T-cell (primary cell): ENCODE data around the gene LIN7B. TPM values are rescaled to one million over a fixed set of nuclear protein-coding genes. Genes with fewer than 3 reads are reported as not detected.
"Not testable (repeated sequence)": the region's sequence is repeated elsewhere in the genome, so short reads cannot be mapped to it uniquely, and the experiment has no call there.

Experiments
- ATAC-seq, 4 experiments: fragments of 200-7000 bp in 3 of 4; fragments of 150-1000 bp in 1 of 4; cut with Tn5 transposase; replicated peaks in 1 of 4; 1 replicate in 3 of 4; 2 replicates in 1 of 4; pipeline ENCODE4 v1.10.0; 2021; ENCODE audit warnings: moderate library complexity in 3 of 4, mild to moderate bottlenecking in 2 of 4, moderate number of reproducible peaks in 1 of 4
- CTCF ChIA-PET, 2 donors: fragments of 300-600 bp; sonication (Branson Sonifier 250); formaldehyde crosslinking; loops; one replicate each; lab custom pipeline; 2022; ENCODE audit warnings: antibody characterized with exemption in 2 of 2; lab: Charles Lee
- POLR2A ChIA-PET, 2 donors: fragments of 300-600 bp; sonication (Branson Sonifier 250); formaldehyde crosslinking; loops; one replicate each; lab custom pipeline; 2022; ENCODE audit warnings: antibody characterized with exemption in 2 of 2; lab: Charles Lee
- DNase-seq, 35 experiments: peaks; one replicate each; pipeline versions ENCODE4 v3.0.0 to v3.0.0-alpha.2; 2013 to 2023
- H3K27ac ChIP-seq: one replicate; pipeline ENCODE4 v1.5.1; 2013; ENCODE audit warnings: low read length
- H3K27me3 ChIP-seq, 2 experiments: replicated peaks in 1 of 2; 1 replicate in 1 of 2; 2 replicates in 1 of 2; pipeline versions ENCODE4 v1.6.1 to v1.7.0; 2013; ENCODE audit warnings: low read length in 1 of 2, mixed read lengths in 1 of 2; ENCODE audit not compliant: control insufficient read depth in 2 of 2, insufficient read depth in 2 of 2; ENCODE audit errors: extremely low read depth in 1 of 2
- H3K36me3 ChIP-seq, 2 donors: 1 replicate in 1 of 2; 2 replicates in 1 of 2; pipeline versions ENCODE4 v1.6.1 to v1.7.0; 2013; ENCODE audit warnings: low read length in 1 of 2; ENCODE audit not compliant: control insufficient read depth in 2 of 2, insufficient read depth in 1 of 2; ENCODE audit errors: extremely low read depth in 1 of 2
- H3K4me1 ChIP-seq, 2 experiments: 1 replicate in 1 of 2; 2 replicates in 1 of 2; pipeline versions ENCODE4 v1.6.1 to v1.7.0; 2013; ENCODE audit warnings: low read length in 2 of 2, mixed read lengths in 1 of 2; ENCODE audit not compliant: insufficient read depth in 2 of 2, control insufficient read depth in 1 of 2; ENCODE audit errors: extremely low read depth in 1 of 2
- H3K4me3 ChIP-seq, 2 donors: 1 replicate in 1 of 2; 2 replicates in 1 of 2; pipeline versions ENCODE4 v1.5.1 to v1.7.0; 2013; ENCODE audit warnings: mild to moderate bottlenecking in 2 of 2, low read length in 1 of 2, moderate library complexity in 1 of 2; ENCODE audit not compliant: control insufficient read depth in 1 of 2; ENCODE audit errors: extremely low read depth in 1 of 2
- H3K9me3 ChIP-seq: 2 replicates; pipeline ENCODE4 v1.7.0; 2013
- H3K27ac Mint-ChIP-seq, 2 donors: one replicate each; pipeline ENCODE4 v1.8.0; 2020 to 2021; ENCODE audit warnings: mild to moderate bottlenecking in 2 of 2, mixed read lengths in 2 of 2
- H3K27me3 Mint-ChIP-seq, 2 donors: one replicate each; pipeline ENCODE4 v1.8.0; 2021 to 2022; ENCODE audit warnings: mixed read lengths in 2 of 2
- H3K36me3 Mint-ChIP-seq: one replicate; pipeline ENCODE4 v1.8.0; 2021; ENCODE audit warnings: mixed read lengths
- H3K4me1 Mint-ChIP-seq, 3 donors: one replicate each; pipeline ENCODE4 v1.8.0; 2020 to 2022; ENCODE audit warnings: mixed read lengths in 3 of 3, mild to moderate bottlenecking in 1 of 3
- H3K4me3 Mint-ChIP-seq, 3 donors: one replicate each; pipeline ENCODE4 v1.8.0; 2020 to 2022; ENCODE audit warnings: mild to moderate bottlenecking in 3 of 3, mixed read lengths in 3 of 3, moderate library complexity in 3 of 3
- H3K9me3 Mint-ChIP-seq, 3 donors: one replicate each; pipeline ENCODE4 v1.8.0; 2020 to 2022; ENCODE audit warnings: mixed read lengths in 3 of 3
- WGBS: methylation state at CpG from one replicate; pipeline ENCODE4 v1.1.5; 2013; ENCODE audit warnings: missing lambda C conversion rate; ENCODE audit not compliant: insufficient coverage; 5-methylcytosine and 5-hydroxymethylcytosine counted together
- total RNA-seq, 35 experiments: library from RNA in 6 of 35; stranded (reverse) in 6 of 35; fragments of 120-200 nt in 1 of 35; gene quantifications; one replicate each; pipeline versions ENCODE4 v1.2.1 to v1.2.4 and lab custom pipeline; 2013 to 2026

LIN7B gene
- total RNA-seq, 5 donors from 2014 or later (not counting 1 experiment from before 2014, with no cell fraction given): 8.1 to 17.8 (median 12.9) TPM

DNA sequence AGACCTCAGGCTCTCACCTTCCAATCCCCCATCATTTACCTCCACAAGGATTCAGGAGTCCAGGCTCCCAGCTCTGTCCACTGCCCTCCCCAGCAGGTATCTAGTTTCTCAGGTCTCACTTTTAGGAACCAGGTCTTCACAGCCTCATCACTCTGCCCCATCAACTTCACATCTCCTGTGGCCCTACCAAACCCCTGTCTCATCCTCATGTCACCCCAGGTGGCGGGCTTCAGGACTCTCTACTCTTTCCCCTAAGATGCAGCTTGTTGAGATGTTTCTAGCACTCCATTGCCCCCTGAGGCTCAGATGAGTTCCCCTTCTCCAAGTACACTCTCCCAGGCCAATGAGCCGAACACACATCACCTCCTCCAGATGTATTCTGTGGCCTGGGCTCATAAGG, 6.7 kb downstream of the LIN7B start:
- Histone ChIP-seq H3K4me3 (no peak overlapping the region), H3K36me3 (no peaks in the 10 kb centered on the region), H3K27me3 (peaks cover 0 to 10% of the 10 kb centered on the region in 2 experiments), H3K27ac (no peak overlapping the region), H3K4me1 (peaks cover 3 to 28% of the 10 kb centered on the region in 2 experiments), H3K9me3 (no peaks in the 10 kb centered on the region)
- ATAC-seq (no peak), DNase-seq (no peak)
- peaks cover 27 to 35% (median 29%) of the 10 kb centered on the region in 3 donors for H3K4me1 Mint-ChIP-seq
- peak overlapping the region; percentile 67 to 84 (median 78) for H3K4me3 Mint-ChIP-seq
- peaks cover 0 to 5% of the 10 kb centered on the region in 2 donors for H3K27me3 Mint-ChIP-seq
- ChIA-PET POLR2A (interaction anchor here in 1 of 2 donors (0.5 kb wide), 1 partner anchor 102 kb away, joined by 3 read pairs; no protein-coding TSS in a partner anchor), CTCF (no interaction called here)
- H3K9me3 Mint-ChIP-seq: no peaks in the 10 kb centered on the region
- H3K36me3 Mint-ChIP-seq: no peaks in the 10 kb centered on the region
- peak overlapping the region in 1 of 2 donors; percentile 41 for H3K27ac Mint-ChIP-seq
- WGBS: 100% methylated on average over 1 of the region's 2 CpGs

DNA sequence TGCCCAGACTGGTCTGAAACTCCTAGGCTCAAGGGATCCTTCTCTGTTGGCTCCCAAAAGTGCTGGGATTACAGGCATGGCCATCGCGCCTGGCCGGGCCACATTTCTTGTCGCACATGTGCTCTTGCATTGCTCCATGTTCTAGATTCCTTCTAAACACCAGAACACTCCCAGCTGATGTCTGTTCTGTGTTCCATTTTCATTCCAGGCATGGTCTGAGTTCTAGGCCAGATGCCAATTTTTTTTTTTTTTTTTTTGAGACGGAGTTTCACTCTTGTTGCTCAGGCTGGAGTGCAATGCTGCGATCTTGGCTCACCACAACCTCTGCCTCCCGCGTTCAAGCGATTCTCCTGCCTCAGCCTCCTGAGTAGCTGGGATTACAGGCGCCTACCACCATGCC, 7.7 kb downstream of the LIN7B start:
- CTCF ChIA-PET, H3K4me3 Mint-ChIP-seq, H3K36me3 Mint-ChIP-seq, ATAC-seq, H3K4me3 ChIP-seq, H3K27ac Mint-ChIP-seq, H3K27ac ChIP-seq, DNase-seq, H3K9me3 ChIP-seq, H3K27me3 Mint-ChIP-seq, H3K27me3 ChIP-seq, POLR2A ChIA-PET, H3K36me3 ChIP-seq, H3K9me3 Mint-ChIP-seq: not testable (repeated sequence)
- 92% methylated on average over 4 of the region's 10 CpGs for WGBS
- peaks cover 21 to 27% (median 24%) of the 10 kb centered on the region in 3 donors for H3K4me1 Mint-ChIP-seq
- H3K4me1 ChIP-seq: peaks cover 3 to 28% of the 10 kb centered on the region in 2 experiments

DNA sequence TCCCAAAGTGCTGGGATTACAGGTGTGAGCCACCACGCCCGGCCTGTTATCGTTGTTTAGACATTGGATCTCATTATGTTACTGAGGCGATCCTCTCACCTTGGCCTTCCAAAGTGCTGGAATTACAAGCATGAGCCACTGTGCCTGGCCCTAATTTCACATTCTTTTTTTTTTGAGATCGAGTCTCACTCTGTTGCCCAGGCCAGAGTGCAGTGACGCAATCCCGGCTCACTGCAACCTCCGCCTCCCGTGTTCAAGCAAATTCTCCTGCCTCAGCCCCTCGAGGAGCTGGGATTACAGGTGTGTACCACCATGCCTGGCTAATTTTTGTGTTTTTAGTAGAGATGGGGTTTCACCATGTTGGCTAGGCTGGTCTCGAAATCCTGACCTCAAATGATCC, 9.1 kb downstream of the LIN7B start:
- H3K36me3 ChIP-seq, H3K27me3 ChIP-seq, H3K4me3 Mint-ChIP-seq, H3K27ac Mint-ChIP-seq, H3K9me3 ChIP-seq, H3K36me3 Mint-ChIP-seq, CTCF ChIA-PET, H3K27me3 Mint-ChIP-seq, ATAC-seq, H3K27ac ChIP-seq, H3K9me3 Mint-ChIP-seq, DNase-seq, H3K4me3 ChIP-seq: not testable (repeated sequence)
- POLR2A ChIA-PET: interaction anchor here in 1 of 2 donors (0.7 kb wide), 1 partner anchor 11 kb away, joined by 11 read pairs; no protein-coding TSS in a partner anchor
- H3K4me1 ChIP-seq: peaks cover 1 to 29% of the 10 kb centered on the region in 2 experiments
- peaks cover 15 to 18% (median 16%) of the 10 kb centered on the region in 3 donors for H3K4me1 Mint-ChIP-seq
- 85% methylated on average over 6 of the region's 11 CpGs for WGBS

DNA sequence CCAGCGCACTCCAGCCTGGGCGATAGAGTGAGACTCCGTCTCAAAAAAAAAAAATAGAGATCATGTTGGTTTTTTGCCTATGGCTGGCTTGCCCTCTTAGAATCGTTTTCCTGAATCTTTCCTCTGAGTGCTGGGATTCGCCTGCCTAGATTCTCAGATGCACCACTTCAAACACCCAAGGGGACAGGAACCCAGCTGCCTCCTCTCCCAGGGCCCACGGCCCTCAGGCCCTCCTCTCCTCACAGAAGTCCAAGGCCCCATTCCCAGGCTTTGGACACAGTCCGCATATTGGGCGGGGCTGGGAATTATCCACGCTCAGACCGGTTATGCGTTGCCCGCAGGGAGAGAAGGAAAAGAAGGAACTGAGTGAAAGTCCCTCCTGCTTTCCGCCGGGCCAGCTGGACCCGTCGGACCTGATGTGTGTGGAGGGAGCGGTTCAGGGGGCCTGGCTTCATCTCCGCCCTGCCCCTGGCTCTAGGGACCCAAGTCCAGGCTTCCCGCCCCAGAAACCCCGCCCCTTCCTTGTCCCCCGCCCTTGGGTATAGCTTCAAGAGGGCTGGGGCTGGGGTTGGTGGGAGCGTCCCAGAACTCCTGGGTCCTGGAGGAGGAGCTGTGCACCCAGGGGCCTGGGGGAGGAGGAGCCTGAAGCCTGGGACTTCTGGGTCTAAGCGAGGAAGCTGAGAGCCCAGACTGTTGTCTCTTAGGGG, 11.0 kb downstream of the LIN7B start:
- WGBS: 83% methylated on average over 12 of the region's 23 CpGs

DNA sequence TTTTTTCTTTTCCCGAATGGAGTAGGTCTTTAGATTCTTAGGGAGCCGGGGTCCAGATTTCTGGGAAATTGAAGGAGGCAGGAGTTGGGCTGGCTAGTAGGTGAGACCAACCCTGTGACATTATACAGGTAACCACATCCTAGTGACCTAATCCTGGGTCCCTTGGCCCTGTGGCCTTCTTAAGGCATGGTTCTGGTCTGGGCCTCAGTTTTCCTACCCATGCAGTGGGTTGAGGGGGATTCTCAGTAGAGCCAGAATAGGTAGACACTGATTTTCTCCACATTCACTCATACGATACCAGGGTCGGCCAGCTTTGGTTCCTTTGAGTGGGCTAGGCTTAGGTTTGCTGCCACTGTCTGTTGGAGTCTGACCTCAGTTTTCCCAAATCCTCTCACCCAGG, 12.4 kb downstream of the LIN7B start:
- Mint-ChIP-seq H3K27ac (no peak overlapping the region), H3K27me3 (no peaks in the 10 kb centered on the region), H3K9me3 (no peaks in the 10 kb centered on the region), H3K4me1 (peaks cover 11 to 20% (median 12%) of the 10 kb centered on the region in 3 donors), H3K36me3 (no peaks in the 10 kb centered on the region), H3K4me3 (peak overlapping the region in 1 of 3 donors; percentile 78)
- POLR2A ChIA-PET: interaction anchor here in 1 of 2 donors (0.6 kb wide), 2 partner anchors 133 to 513 kb away, joined by 3 to 5 read pairs; partner anchors contain the start of genes RRAS and RUVBL2
- Histone ChIP-seq H3K27ac (no peak overlapping the region), H3K27me3 (no peaks in the 10 kb centered on the region), H3K4me1 (peaks cover 0 to 15% of the 10 kb centered on the region in 2 experiments), H3K36me3 (no peaks in the 10 kb centered on the region), H3K4me3 (no peak overlapping the region), H3K9me3 (no peaks in the 10 kb centered on the region)
- DNase-seq (no peak), ATAC-seq (no peak)
- WGBS: no CpG with 5 or more reads among the region's 4 CpGs
- CTCF ChIA-PET: interaction anchor here in 1 of 2 donors (0.7 to 3.8 kb wide), 3 partner anchors 13 to 72 kb away, joined by 4 to 21 read pairs (median 4); partner anchors contain the start of gene LIN7B

More for the DNA sequence above, 11.0 kb downstream of the LIN7B start:
- Histone ChIP-seq H3K9me3 (no peaks in the 10 kb centered on the region), H3K4me1 (peaks cover 0 to 23% of the 10 kb centered on the region in 2 experiments), H3K36me3 (no peaks in the 10 kb centered on the region), H3K4me3 (no peak overlapping the region), H3K27me3 (peaks cover 0 to 6% of the 10 kb centered on the region in 2 experiments), H3K27ac (no peak overlapping the region)
- DNase-seq: no peak
- no peak overlapping the region for H3K4me3 Mint-ChIP-seq
- peaks cover 0 to 5% of the 10 kb centered on the region in 2 donors for H3K27me3 Mint-ChIP-seq
- no peak for ATAC-seq
- H3K36me3 Mint-ChIP-seq: no peaks in the 10 kb centered on the region
- CTCF ChIA-PET: interaction anchor here in 1 of 2 donors (0.9 kb wide), 1 partner anchor 11 kb away, joined by 3 read pairs; the partner anchor contains the start of gene LIN7B
- peaks cover 19 to 29% (median 21%) of the 10 kb centered on the region in 3 donors for H3K4me1 Mint-ChIP-seq
- POLR2A ChIA-PET: no interaction called here
- no peak overlapping the region for H3K27ac Mint-ChIP-seq
- no peaks in the 10 kb centered on the region for H3K9me3 Mint-ChIP-seq

DNA sequence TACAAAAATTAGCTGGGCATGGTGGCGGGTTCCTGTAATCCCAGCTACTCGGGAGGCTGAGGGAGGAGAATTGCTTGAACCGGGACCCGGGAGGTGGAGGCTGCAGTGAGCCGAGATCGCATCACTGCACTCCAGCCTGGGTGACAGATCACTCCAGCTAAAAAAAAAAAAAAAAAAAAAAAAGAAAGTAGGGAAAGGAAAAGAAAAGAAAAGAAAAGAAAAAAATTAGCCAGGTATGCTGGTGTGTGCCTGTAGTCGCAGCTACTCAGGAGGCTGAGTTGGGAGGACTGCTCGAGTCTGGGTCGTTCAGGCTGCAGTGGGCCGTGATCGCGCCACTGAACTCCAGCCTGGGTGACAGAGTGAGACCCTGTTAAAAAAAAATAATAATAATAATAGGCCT, 13.1 kb downstream of the LIN7B start:
- peak overlapping the region in 2 of 3 donors; percentile 13 to 78 for H3K4me3 Mint-ChIP-seq
- ChIA-PET CTCF (interaction anchor here (0.6 to 3.8 kb wide), 12 partner anchors 9 to 794 kb away, joined by 3 to 21 read pairs (median 4); partner anchors contain the start of genes GYS1 (in 1 of the 2), LIN7B (in 1 of the 2) and RUVBL2 (in 1 of the 2)), POLR2A (interaction anchor here (0.6 to 0.8 kb wide), 4 partner anchors 13 to 513 kb away, joined by 3 to 7 read pairs (median 4); partner anchors contain the start of genes LIN7B (in 1 of the 2), RRAS (in 1 of the 2) and RUVBL2 (in 1 of the 2))
- H3K9me3 ChIP-seq, H3K27ac Mint-ChIP-seq, H3K9me3 Mint-ChIP-seq, ATAC-seq, H3K27ac ChIP-seq, H3K27me3 Mint-ChIP-seq, H3K27me3 ChIP-seq, H3K36me3 ChIP-seq, DNase-seq, H3K36me3 Mint-ChIP-seq: not testable (repeated sequence)
- peaks cover 11 to 20% (median 12%) of the 10 kb centered on the region in 3 donors for H3K4me1 Mint-ChIP-seq
- peak overlapping the region; percentile 29 to 35 for H3K4me3 ChIP-seq
- peaks cover 0 to 15% of the 10 kb centered on the region in 2 experiments for H3K4me1 ChIP-seq
- WGBS: 100% methylated on average over 2 of the region's 12 CpGs
